Measurements from ENCODE around the gene PTPRT.

DNA sequence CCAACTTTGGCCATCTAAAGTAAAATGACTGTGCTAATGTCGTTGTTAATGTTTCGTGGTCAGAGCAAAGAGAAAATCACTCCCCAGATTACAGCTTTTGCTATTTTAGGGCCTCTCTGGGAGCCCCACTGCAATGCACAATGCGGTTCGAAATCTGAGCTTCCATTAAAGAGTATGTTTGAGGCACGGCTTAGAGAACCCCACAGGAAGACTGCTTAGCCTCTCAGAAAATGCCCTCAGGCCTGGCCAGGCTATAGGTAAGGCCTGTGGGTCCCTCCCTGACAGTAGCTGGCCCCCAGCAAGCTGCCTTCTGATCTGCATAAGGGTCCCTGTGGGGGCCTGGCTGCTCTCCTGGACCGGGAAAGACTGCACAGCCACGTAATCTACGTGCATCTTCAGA is 274.6 kb downstream of the PTPRT start:
- TF ChIP-seq, protein P1, sequence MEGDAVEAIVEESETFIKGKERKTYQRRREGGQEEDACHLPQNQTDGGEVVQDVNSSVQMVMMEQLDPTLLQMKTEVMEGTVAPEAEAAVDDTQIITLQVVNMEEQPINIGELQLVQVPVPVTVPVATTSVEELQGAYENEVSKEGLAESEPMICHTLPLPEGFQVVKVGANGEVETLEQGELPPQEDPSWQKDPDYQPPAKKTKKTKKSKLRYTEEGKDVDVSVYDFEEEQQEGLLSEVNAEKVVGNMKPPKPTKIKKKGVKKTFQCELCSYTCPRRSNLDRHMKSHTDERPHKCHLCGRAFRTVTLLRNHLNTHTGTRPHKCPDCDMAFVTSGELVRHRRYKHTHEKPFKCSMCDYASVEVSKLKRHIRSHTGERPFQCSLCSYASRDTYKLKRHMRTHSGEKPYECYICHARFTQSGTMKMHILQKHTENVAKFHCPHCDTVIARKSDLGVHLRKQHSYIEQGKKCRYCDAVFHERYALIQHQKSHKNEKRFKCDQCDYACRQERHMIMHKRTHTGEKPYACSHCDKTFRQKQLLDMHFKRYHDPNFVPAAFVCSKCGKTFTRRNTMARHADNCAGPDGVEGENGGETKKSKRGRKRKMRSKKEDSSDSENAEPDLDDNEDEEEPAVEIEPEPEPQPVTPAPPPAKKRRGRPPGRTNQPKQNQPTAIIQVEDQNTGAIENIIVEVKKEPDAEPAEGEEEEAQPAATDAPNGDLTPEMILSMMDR (IDR thresholded peaks at IDR 0.05; ENCODE audit: insufficient read depth, low read length, poor library complexity, severe bottlenecking), result no peak
- no peak for TF ChIP-seq EZH2phosphoT487 (conservative IDR thresholded peaks at IDR 0.05; ENCODE audit: low read length)

Measured in SU-DHL-6 (cell line).